GM23248 (cell line): Measurements from ENCODE around the gene MAP3K12.

ENCODE experiments used
- EZH2 ChIP-seq: fragments of 200-600 bp; sonication (generic); IDR thresholded peaks from 2 replicates; pipeline ENCODE4 v1.6.1; 2018; ENCODE audit warnings: antibody characterized with exemption, mild to moderate bottlenecking; ENCODE audit not compliant: insufficient read depth, poor library complexity, severe bottlenecking
- EZH2phosphoT487 ChIP-seq: fragments of 200-600 bp; sonication (generic); IDR thresholded peaks from 2 replicates; pipeline ENCODE4 v1.6.1; 2018; ENCODE audit warnings: antibody characterized with exemption, moderate library complexity, mild to moderate bottlenecking, low read depth; ENCODE audit not compliant: insufficient read depth

GRCh38 chr12:53500142-53500775, 1.0 kb upstream of the MAP3K12 start:
- TF ChIP-seq EZH2phosphoT487: no peak
- TF ChIP-seq EZH2: no peak
